ENCODE measurements around the gene KCNQ1OT1.

KCNQ1OT1 gene

DNA sequence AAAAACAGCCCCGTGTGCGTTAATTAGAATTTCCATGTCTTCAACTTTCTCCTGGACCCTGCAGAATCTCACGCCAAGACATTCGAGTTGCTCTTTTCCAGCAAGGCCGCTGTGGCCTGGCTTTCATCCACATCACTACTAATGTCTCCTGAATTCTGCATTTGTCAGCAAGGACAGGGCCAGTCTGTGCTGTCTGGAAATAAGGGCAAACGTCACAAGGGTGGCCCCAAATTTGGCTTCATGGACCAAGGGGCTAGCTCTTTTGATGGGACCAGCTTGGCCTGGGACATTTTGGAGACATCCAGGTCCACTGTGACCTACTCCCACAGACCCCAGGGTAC is 33.4 kb downstream of the KCNQ1OT1 start:
- peak; percentile 63 for DNase-seq

- DNase-seq = peak; percentile 14
Measured at GRCh38 chr11:2665526-2666400, 34.0 kb downstream of the KCNQ1OT1 start.

GRCh38 chr11:2664791-2665525 is 34.8 kb downstream of the KCNQ1OT1 start:
- DNase-seq = peak; percentile 36

DNA sequence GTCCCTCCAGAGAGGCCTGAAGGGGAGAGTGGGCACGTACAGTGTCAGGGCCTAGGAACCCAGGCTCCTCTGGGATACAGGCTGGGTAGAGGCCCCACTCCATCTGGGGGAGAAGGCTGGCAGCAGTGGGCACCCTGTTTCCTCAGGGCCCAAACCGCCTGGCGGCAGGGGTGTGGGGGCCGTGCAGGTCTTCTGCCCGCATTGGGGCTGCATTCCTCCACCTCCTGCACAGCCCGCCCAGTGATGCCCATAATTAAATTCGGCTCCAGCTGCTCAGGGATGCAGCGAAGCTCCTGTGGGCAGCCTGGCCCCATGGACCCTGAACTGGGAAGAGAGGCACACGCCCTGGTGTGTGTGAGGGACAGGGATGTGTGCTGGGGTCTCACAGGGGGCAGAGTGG is 35.4 kb downstream of the KCNQ1OT1 start:
- no peak for DNase-seq

- DNase-seq = peak; percentile 18
Measured at GRCh38 chr11:2663915-2664314, 35.9 kb downstream of the KCNQ1OT1 start.

- peak; percentile 14 for DNase-seq
Measured at GRCh38 chr11:2663506-2663905, 36.3 kb downstream of the KCNQ1OT1 start.

GRCh38 chr11:2662430-2663299 is 37.1 kb downstream of the KCNQ1OT1 start:
- DNase-seq = peak; percentile 40

GRCh38 chr11:2662024-2662312 is 37.8 kb downstream of the KCNQ1OT1 start:
- peak; percentile 21 for DNase-seq

DNA sequence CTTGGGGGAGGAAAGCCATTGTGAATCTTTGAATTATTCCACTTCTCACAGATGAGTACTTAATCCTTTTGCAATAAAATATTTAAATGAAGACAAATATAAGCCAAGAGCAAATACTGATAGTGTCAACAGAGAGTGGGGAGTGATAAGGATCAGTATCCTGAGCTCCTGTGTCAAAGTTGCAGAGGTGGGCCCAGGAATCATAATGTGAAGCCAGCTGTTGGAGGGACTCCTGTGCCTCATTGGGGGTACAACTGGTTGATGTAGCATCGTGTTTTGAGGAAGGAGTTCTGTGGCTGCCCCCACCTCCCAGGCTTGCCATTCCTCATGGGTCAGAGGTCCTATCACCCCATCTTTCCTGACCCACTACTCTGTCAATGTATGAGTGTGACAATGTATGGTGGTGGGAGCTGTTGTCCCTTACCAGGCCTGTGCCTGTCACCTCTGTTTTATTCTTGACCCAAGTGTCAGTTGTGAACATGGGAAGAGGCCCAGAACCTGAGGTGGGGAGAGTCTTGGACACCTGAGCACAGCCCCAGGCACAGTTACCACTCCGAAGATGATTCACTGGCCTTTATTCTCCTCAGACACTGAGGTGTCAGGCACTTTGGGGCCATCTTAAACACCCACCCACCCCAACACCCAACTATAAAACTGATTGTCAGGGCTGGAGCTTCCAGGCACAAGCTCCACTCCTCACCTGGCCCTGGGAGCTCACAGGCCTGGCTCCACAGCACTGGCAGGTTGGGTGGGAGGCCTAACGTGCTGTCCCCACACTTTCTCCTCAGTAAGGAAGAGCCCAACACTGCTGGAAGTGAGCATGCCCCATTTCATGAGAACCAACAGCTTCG is 38.4 kb downstream of the KCNQ1OT1 start:
- DNase-seq = peak; percentile 15

DNA sequence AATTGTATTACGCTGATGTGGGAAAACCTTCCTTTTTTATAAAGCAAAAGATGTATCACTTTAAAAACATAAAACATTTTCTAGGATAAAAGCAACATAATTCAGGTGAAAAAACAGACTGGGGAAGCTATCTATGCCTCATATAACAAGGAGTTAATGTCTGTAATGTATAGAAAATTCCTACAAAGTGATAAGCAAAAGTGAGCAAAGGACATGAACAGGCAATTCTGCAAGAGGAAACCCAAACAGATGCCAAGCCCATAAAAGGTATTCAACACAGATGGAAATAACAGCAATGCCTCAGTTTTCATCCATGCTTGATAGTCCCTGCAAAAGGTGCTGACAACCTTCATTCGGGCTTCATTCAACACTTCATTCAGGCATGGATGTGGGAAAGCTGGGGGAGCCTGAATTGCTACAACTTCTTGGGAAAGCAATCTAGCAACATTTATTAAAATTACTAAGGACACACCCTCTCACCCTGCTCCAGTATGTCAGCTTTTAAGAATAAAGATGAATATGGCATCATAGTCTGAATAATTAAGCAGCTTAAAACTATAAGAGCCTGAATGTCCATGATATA is 39.3 kb downstream of the KCNQ1OT1 start:
- DNase-seq = no peak

- DNase-seq = no peak
Measured at GRCh38 chr11:2657697-2658284, 42.0 kb downstream of the KCNQ1OT1 start.

DNA sequence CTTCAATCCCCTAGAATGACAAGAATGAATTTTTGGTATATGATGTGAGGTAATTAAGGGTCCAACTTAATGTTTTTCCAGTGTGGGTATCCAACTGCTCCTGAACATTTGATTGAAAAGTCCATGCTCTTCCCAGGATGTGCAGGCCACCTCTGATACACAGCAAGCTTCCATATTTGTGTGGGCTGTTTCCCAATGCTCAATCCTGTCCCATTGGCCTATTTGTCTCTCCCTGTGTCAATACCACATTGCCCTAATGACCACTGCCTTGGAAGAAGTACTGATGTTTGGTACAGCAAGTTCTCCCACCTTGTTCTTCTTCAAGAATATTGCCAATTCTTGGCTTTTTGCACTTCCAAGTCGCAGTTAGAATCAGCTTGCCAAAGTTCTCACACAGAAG is 42.9 kb downstream of the KCNQ1OT1 start:
- no peak for DNase-seq

DNA sequence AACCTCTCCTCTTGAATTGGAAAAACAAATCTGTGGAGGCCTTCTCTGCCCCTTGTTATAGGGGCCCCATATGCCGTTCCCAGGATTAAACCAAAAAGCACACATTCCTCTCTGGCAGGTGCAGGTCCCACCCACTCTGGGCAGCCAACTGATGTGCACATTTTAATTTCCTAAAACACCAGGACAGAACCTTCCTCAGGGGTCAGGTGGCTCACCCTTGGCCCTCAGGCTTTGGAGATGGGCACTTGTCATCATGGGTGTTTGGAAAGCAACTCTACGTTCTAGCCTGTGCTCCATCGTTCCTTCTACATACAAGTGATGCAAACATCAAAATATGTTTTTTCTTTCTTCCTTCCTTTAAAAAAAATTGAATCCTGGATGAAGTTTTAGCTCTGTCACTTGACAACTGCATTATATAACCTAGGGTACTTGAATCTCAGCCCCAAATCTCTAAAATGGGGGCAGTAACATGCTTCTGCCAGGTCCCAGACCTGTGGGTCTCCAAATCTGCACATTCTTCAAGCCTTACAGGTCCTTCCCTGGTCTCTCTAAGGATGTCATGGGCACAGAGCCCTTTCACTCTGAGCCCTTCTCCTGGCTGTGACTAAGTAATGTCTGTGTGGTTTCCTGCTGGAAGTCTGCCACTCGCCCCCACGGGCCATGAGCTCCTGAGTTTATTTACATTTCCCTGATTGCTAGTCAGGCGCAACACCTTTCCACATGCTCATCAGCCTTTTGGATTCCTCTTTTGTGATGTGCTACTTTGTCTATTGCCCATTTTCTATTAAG is 43.8 kb downstream of the KCNQ1OT1 start:
- no peak for DNase-seq

DNA sequence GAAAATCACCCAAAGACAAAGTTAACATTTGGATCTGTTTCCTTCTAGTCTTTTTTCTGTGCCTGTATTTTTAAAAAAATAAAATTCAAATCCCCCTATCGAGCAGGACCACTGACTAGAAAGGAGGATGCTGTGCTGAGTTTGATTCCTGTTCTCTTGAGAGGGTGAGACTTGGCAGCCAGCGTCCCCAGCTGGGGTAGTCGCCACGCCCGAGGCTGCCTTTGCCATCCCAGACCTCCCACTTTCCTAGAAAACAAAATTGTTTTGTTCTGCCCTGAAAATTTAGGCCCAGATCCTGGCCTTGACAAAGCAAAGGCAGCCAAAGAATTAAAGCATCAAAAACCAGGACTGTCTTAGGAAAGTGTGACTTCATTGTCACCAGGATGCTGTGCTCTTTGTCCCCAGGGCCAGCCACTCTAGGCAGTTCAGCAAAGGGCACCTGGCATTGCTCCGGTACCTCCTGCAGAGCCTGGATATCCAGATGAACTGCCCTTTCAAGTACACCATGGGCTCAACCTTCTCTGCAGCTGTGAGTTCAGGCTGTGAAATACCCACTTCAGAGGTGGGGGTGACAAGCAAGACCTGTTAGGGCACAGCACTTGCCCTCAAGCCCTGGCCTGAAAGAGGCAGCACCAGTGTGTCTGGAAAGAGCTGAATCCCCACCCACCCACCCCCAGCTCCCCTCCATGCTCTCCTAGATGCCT is 44.6 kb downstream of the KCNQ1OT1 start:
- no peak for DNase-seq

DNA sequence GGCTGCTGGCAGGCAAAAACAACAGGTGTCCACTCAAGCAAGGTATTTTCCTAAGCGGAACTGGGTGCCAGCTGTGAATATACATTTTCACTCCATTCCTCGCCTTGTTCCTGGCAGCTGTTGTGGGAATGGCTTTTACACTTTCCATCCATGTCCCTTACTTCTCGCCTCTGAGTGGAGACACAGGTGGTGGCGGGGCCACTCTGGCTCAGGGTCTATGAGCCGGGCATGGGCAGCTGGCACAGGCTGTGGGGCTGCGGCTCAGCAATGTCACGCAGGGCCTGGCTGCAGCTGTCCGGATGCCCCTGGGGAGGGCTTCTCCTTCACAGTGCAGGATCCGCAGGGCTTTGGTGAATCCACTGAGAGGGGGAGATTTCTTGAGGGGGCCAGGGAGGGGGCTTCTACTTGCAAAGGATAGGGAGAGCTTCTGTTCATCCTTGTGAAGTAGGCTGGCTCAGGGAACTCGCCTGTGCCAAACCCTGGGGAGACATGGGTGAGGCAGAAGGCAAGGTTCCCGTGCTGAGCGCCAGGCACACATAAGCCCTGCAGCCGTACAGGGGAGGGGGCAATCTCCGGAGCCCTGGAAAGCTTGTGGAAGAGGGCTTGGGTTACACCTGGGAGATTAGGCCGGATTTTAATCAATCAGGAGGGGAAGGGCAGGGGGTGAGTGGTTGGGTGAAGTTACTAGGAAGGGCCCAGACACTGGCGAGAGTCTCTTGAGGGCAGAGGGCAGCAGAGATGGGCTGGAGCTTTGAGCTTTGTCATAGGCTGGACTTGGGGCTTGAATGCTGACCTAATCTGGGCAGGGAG is 45.7 kb downstream of the KCNQ1OT1 start:
- DNase-seq = peak; percentile 86

GRCh38 chr11:2653198-2653551 is 46.6 kb downstream of the KCNQ1OT1 start:
- DNase-seq = peak; percentile 54

DNA sequence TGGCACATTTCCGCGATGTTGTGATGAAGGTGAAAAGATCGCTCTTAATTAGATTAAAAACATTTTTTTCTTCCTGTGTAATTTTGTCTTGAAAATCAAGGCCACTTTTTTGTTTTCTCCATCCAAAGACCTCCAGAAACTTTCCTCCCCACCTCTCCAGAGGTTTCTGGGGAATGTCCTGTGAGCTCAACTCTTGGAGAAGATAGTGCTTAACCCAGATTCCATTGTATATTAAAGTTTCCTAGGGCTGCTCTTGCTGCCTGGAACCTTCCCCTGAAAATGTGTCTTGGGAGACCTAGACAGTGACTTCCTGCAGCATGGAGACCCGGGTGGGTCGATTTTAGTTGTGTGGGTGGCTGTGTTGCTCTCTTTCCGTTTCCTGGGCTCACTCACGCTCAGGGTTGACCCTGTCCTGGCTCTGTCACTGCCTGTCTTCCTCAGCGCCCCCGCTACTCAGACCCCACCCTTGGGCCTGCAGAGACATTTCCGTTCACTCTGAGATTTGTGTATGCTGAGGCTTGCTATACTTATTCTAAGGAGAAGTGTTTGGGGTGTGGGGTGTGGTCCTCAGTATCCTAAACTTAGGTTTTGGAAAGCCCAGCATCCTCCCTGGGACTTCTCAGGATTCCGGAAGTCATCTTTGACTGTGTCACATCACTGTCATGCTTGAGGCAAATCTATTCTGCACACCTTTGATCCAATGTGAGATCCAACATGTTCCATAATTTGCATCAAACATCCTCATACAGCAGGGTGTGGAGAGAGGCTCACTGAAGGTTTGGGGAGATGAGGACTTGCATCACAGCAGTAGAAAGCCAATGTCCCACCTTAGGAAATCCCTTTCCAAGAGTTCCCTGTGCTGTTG is 47.2 kb downstream of the KCNQ1OT1 start:
- peak; percentile 26 for DNase-seq

- DNase-seq = peak; percentile 73
Measured at GRCh38 chr11:2651826-2652271, 47.9 kb downstream of the KCNQ1OT1 start.
